Measurements from ENCODE around the gene STRADB.
"Not testable (repeated sequence)": the region's sequence is repeated elsewhere in the genome, so short reads cannot be mapped to it uniquely, and the experiment has no call there.

The STRADB gene

GRCh38 chr2:201451292-201452057, at the start of gene STRADB, which contains the start of gene TRAK2:
TSS of gene STRADB (plus strand) at chr2:201451740. CDS start at chr2:201454841, 3,101 bp downstream.
TSS of gene TRAK2 (minus strand) at chr2:201451458. CDS start at chr2:201420507, 30,951 bp downstream.
- DNase-seq, result peak; percentile 95

GRCh38 chr2:201401815-201402214, 49.7 kb upstream of the STRADB start:
- no peak for DNase-seq

GRCh38 chr2:201402651-201403562, 48.6 kb upstream of the STRADB start:
- DNase-seq, result no peak

DNA sequence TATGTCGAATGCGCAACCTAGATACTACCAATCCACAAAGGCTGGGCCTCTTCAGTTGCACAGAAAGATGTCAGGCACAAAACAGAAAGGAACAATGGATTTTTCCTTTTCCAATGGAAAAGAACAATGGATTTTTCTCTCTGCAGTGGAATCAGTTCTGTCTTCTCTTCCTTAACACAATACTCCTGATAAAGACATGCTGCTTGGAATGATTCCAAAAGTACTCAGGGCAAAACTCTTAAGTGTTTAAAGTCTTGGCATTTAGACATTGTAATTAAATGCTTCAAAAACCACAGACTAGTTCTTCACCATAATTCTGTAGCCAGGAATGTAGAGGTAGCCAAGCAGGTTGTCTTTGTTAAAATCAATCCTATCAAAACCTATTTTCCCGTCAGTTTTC, 47.7 kb upstream of the STRADB start:
- no peak for DNase-seq

DNA sequence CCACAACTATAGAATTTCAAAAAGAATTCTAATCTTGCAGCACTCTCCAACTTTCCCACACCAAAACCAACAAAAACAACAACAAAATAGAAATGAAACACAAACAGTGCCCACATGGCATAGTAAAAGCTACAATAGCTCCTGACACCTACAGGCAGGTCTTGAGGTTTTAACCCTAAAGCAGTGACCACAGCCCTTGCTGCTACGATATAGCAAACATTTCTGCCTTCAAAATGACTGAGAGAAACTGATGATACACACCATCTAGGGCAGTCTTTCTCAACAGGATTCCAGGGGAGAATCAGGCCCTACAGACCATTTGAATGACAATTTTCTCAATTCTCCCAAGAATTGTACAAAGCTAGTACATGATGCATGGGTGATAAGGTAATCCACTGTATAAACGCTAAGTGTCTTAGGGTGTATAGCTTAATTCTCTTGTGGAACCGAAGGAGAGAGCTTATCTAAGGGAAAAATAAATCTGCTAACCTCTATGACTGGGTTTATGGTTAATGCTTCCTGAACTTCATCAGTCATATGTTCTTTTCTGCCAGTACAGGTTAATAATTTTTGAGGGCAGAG, 46.8 kb upstream of the STRADB start:
- no peak for DNase-seq

DNA sequence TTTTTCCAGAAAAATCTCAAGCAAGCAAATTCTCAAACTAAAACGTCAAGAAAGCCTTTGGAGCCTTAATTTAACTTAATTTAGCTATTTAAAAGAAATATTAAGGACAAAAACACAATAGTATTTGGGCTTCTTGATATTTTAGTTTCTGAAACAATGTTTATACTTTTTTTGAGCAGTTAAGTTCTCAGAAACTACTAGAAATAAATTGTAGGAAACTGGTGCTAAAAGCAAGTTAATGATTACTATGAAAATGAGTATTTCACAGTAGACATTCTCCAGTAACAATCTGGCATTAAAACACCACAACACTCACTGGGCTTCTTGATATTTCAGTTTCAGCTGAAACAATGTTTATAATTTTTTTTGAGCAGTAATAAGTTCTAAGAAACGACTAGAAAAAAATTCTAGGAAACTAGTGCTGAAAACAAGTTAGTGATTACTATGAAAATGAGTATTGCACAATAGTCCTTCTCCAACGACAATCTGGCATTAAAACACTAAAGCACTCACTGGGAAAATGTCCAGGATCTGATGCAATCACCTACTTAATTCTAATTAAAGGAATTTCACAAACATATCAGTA, 45.4 kb upstream of the STRADB start:
- DNase-seq, result no peak

GRCh38 chr2:201407265-201407664, 44.3 kb upstream of the STRADB start:
- DNase-seq, result no peak

GRCh38 chr2:201408931-201409330, 42.6 kb upstream of the STRADB start:
- DNase-seq, result no peak

DNA sequence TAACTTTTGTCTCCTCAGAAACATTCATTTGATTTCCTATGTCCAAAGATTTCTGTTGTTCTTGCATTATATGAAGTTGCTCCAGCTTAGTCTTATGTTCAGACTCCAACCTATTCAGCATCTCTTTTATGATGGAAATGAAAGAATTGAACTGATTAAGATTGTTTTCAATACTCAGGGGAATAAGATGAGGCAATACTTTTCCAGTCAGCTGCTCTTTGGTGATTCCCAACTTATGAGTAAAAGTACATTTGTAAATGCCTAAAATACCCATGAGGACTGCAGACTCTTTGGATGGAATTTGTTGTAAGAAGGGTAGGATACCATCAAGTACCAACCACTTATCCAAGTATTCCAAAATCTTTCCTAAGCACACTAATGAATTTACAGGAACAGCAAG, 40.1 kb upstream of the STRADB start:
- DNase-seq, result no peak

DNA sequence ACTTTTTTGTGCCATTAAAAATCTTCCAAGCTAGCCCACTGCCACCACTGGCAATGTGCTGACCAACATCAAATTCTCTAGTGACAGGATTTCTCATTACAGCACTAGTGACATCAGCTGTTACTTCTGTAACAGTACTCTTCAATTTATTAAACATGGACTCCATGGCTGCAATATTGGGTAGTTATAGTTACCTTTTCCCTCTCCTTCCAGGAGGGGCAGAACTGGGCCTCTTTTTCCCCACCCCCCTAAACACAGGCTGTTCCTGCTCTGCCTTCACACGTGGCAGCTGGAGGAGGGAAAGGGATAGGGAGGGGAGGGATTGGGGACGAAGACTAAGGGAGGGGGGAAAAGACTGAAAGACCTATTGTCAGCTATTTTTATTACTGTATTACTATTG, 38.4 kb upstream of the STRADB start:
- no peak for DNase-seq

DNA sequence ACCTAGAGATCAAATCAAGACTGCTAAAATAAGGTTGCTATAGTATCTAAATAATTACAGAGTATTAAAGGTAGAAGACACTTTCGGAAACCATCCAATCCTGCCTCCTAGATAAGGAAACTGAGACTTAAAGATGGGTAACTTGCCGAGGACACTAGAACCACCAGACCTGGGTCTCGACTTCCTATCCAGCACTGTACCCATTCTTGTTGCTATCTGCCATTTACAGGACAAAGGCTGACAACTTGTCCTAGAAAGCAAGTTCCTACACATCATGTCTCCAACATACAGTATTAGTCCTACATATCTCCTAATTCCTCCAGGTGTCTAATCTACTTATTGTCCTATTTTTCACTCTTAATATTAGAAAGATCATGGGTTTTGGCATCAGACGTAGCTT, 38.0 kb upstream of the STRADB start:
- DNase-seq, result no peak

- no peak for DNase-seq
Measured at GRCh38 chr2:201414099-201415023, 37.2 kb upstream of the STRADB start.

- DNase-seq, result no peak
Measured at GRCh38 chr2:201415149-201415548, 36.4 kb upstream of the STRADB start.

DNA sequence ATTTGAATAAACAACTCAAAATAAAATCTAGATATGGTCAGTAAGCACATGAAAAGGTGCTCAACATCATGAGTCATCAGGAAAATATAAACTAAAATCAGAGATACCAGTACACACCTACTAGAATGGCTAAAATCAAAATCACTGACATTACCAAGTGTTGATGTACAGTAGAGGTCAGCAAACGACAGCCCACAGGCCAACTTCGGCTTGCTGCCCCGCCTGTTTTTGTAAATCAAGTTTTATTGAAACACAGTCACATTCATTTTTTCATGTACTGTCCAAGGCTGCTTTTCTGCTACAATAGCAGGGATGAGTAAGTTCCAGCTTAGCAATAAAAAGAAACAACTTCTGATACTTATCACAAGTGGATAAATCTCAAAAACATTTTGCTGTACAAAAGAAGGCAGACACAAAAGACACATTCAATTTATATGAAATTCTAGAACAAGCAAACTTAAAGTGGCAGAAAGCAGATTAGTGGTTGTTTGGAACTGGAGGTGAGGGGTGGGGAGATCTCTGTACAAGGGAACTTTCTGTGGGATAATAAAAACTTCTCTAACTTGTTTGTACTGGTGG, 32.4 kb upstream of the STRADB start:
- DNase-seq, result no peak

DNA sequence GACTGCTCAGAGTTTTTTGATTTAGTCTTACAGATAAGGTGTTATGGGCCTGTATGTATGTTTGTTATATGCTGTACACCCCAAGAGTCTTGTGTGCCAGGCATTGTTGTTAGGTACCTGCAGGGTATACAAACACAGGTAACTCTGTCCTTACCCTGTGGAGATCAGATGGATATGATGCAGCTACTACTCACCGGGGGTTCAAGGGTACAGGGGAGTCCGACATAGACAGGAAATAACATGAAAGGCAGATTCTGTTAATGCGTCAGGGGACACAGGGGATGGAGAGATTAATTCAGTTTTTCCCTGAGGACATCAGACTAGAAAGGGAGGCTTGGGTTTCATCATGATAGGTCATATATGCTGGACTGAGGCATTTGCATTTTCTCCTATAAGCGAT, 31.6 kb upstream of the STRADB start:
- no peak for DNase-seq

- no peak for DNase-seq
Measured at GRCh38 chr2:201420442-201421113, 31.0 kb upstream of the STRADB start.

- DNase-seq, result no peak
Measured at GRCh38 chr2:201425952-201426351, 25.6 kb upstream of the STRADB start.

DNA sequence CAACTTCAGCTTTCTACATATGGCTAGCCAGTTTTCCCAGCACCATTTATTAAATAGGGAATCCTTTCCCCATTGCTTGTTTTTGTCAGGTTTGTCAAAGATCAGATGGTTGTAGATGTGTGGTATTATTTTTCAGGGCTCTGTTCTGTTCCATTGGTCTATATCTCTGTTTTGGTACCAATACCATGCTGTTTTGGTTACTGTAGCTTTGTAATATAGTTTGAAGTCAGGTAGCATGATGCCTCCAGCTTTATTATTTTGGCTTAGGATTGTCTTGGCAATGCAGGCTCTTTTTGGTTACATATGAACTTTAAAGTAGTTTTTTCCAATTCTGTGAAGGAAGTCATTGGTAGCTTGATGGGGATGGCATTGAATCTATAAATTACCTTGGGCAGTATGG, 23.2 kb upstream of the STRADB start:
- DNase-seq, result not testable (repeated sequence)

GRCh38 chr2:201429835-201430234, 21.7 kb upstream of the STRADB start:
- DNase-seq, result not testable (repeated sequence)

DNA sequence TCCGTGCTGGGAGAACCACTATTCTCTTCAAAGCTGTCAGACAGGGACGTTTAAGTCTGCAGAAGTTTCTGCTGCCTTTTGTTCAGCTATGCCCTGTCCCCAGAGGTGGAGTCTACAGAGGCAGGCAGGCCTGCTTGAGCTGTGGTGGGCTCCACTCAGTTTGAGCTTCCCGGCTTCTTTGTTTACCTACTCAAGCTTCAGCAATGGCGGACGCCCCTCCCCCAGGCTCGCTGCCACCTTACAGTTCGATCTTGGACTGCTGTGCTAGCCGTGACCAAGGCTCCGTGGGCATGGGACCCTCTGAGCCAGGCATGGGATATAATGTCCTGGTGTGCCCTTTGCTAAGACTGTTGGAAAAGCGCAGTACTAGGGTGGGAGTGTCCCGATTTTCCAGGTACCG, 21.2 kb upstream of the STRADB start:
- DNase-seq, result not testable (repeated sequence)

DNA sequence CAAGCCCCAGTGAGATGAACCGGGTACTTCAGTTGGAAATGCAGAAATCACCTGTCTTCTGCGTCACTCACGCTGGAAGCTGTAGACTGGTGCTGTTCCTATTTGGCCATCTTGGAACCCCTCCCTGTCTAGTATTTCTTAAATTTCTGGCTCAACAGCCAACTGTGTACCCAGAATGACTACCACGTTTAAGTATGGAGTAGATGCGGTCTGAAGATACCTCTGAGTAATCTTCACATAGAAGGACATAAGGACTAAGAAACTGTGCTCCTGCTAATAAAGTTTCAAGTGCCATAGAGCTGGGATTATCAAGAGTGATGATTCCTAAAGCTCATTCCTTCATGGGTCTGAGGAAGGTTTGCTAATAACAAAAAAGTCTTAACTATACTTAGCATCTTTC, 20.7 kb upstream of the STRADB start:
- no peak for DNase-seq
